Testis (tissue), 2 donors: ENCODE measurements around the gene KLHDC8A.

Experiments used
- CTCF ChIP-seq, 3 experiments: fragments of 450-650 bp in 2 of 3; fragments of 200-600 bp in 1 of 3; sonication (generic) in 1 of 3; IDR thresholded peaks; one replicate each; pipeline ENCODE4 v1.5.1; 2016 to 2019; ENCODE audit warnings: antibody characterized with exemption in 3 of 3, mild to moderate bottlenecking in 2 of 3, moderate library complexity in 1 of 3
- POLR2A ChIP-seq: fragments of 450-650 bp; IDR thresholded peaks from one replicate; pipeline ENCODE4 v1.6.1; 2017; ENCODE audit warnings: antibody characterized with exemption, mild to moderate bottlenecking, moderate library complexity

- TF ChIP-seq CTCF (IDR thresholded peaks at IDR 0.05) (no peak), POLR2A (no peak)
Observed at GRCh38 chr1:205323794-205324193, 32.9 kb downstream of the KLHDC8A start.
